22Rv1 (cell line): Measurements from ENCODE around the gene USP17L29.
"Not testable (repeated sequence)": the region's sequence is repeated elsewhere in the genome, so short reads cannot be mapped to it uniquely, and the experiment has no call there.

Source experiments
- ZFX ChIP-seq: fragments of 450-650 bp; IDR thresholded peaks from 2 replicates; pipeline ENCODE4 v1.6.1; 2017; ENCODE audit warnings: antibody characterized with exemption, borderline replicate concordance
- TF ChIP-seq, protein P1 (sequence below): fragments of 450-650 bp; IDR thresholded peaks from 2 replicates; pipeline ENCODE4 v1.5.1; 2017; ENCODE audit warnings: mild to moderate bottlenecking

DNA sequence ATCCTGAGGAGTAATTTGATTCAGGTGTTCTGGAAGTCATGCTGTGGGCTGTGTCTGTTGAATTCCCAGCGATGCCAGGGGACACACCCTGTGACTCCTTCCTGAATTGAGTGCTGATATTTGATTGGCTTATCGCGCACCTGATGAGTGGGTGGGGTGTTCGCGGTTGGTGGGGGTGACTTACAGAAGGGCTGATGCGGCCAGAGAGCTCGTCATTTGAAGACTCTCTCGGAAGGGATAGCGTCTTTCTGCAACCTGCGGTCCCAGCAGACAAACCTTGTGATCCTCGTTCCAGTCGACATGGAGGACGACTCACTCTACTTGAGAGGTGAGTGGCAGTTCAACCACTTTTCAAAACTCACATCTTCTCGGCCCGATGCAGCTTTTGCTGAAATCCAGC lies 9.6 kb upstream of the USP17L29 start, which contains the start of gene USP17L27:
- TF ChIP-seq, protein P1, sequence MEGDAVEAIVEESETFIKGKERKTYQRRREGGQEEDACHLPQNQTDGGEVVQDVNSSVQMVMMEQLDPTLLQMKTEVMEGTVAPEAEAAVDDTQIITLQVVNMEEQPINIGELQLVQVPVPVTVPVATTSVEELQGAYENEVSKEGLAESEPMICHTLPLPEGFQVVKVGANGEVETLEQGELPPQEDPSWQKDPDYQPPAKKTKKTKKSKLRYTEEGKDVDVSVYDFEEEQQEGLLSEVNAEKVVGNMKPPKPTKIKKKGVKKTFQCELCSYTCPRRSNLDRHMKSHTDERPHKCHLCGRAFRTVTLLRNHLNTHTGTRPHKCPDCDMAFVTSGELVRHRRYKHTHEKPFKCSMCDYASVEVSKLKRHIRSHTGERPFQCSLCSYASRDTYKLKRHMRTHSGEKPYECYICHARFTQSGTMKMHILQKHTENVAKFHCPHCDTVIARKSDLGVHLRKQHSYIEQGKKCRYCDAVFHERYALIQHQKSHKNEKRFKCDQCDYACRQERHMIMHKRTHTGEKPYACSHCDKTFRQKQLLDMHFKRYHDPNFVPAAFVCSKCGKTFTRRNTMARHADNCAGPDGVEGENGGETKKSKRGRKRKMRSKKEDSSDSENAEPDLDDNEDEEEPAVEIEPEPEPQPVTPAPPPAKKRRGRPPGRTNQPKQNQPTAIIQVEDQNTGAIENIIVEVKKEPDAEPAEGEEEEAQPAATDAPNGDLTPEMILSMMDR = not testable (repeated sequence)
- TF ChIP-seq ZFX = not testable (repeated sequence)
